Thoracic aorta (tissue), 2 donors: ENCODE results near the gene PTPRE. TPM values are rescaled to one million over a fixed set of nuclear protein-coding genes. Genes with fewer than 3 reads are reported as not detected.

Experiments
- ATAC-seq: fragments of 150-250 bp; one replicate; pipeline ENCODE4 v1.8.0; 2017; ENCODE audit warnings: low read depth; ENCODE audit not compliant: insufficient number of reproducible peaks, low FRiP score
- DNase-seq: peaks from one replicate; pipeline ENCODE4 v3.0.0-alpha.2; 2020; ENCODE audit warnings: low spot score
- H3K27ac ChIP-seq, 2 donors: fragments of 200-600 bp; sonication (generic); 1 replicate in 1 of 2; 2 replicates in 1 of 2; pipeline ENCODE4 v1.5.1; 2016; ENCODE audit warnings: mild to moderate bottlenecking in 2 of 2, moderate library complexity in 2 of 2
- H3K27me3 ChIP-seq: fragments of 200-600 bp; sonication (generic); replicated peaks from 2 replicates; pipeline ENCODE4 v1.6.0; 2016; ENCODE audit warnings: mild to moderate bottlenecking; ENCODE audit not compliant: insufficient read depth
- H3K36me3 ChIP-seq: fragments of 200-600 bp; sonication (generic); one replicate; pipeline ENCODE4 v1.5.1; 2016
- H3K4me1 ChIP-seq, 2 donors: fragments of 200-600 bp; sonication (generic); 1 replicate in 1 of 2; 2 replicates in 1 of 2; pipeline versions ENCODE4 v1.5.1 to v1.6.0; 2016; ENCODE audit warnings: low read depth in 2 of 2, mild to moderate bottlenecking in 1 of 2; ENCODE audit not compliant: control insufficient read depth in 1 of 2
- H3K4me3 ChIP-seq: fragments of 200-600 bp; sonication (generic); 2 replicates; pipeline ENCODE4 v1.5.1; 2016; ENCODE audit warnings: mild to moderate bottlenecking
- H3K9me3 ChIP-seq: fragments of 200-600 bp; sonication (generic); 2 replicates; pipeline ENCODE4 v1.5.1; 2016
- CTCF ChIP-seq: fragments of 200-600 bp; sonication (generic); IDR thresholded peaks from one replicate; pipeline ENCODE4 v1.5.1; 2019; ENCODE audit warnings: antibody characterized with exemption
- total RNA-seq, 2 donors: library from RNA; depleted of rRNA; stranded (reverse); fragments of >200 nt; gene quantifications; one replicate each; pipeline versions ENCODE4 v1.1.0 to v1.2.3, GENCODE V29; 2016

Gene PTPRE
- total RNA-seq, 2 donors from 2014 or later = 41.9 to 45.1 TPM

- Histone ChIP-seq H3K27me3 (no peaks in the 10 kb centered on the region), H3K36me3 (no peaks in the 10 kb centered on the region), H3K4me3 (no peak overlapping the region), H3K4me1 (no peaks in the 10 kb centered on the region), H3K27ac (no peak overlapping the region), H3K9me3 (no peaks in the 10 kb centered on the region)
- TF ChIP-seq CTCF = no peak
- ATAC-seq (no peak), DNase-seq (no peak)
These were observed 47.0 kb downstream of the PTPRE start for GRCh38 chr10:127953876-127954275.

- H3K4me3 ChIP-seq = no peak overlapping the region
- no peak overlapping the region for H3K27ac ChIP-seq
- H3K27me3 ChIP-seq = no peaks in the 10 kb centered on the region
- no peak for TF ChIP-seq CTCF
- ATAC-seq (no peak), DNase-seq (no peak)
- no peaks in the 10 kb centered on the region for H3K4me1 ChIP-seq
- no peaks in the 10 kb centered on the region for H3K9me3 ChIP-seq
- no peaks in the 10 kb centered on the region for H3K36me3 ChIP-seq
These were observed 52.5 kb downstream of the PTPRE start for GRCh38 chr10:127959428-127959827.

GRCh38 chr10:127961071-127961470, 54.2 kb downstream of the PTPRE start:
- Histone ChIP-seq H3K4me3 (no peak overlapping the region), H3K9me3 (no peaks in the 10 kb centered on the region), H3K27me3 (no peaks in the 10 kb centered on the region), H3K36me3 (no peaks in the 10 kb centered on the region), H3K4me1 (no peaks in the 10 kb centered on the region), H3K27ac (no peak overlapping the region)
- no peak for ATAC-seq
- no peak for DNase-seq
- no peak for TF ChIP-seq CTCF

- no peaks in the 10 kb centered on the region for H3K9me3 ChIP-seq
- H3K4me1 ChIP-seq = no peaks in the 10 kb centered on the region
- DNase-seq (no peak), ATAC-seq (no peak)
- no peak overlapping the region for H3K4me3 ChIP-seq
- H3K27me3 ChIP-seq = no peaks in the 10 kb centered on the region
- H3K27ac ChIP-seq = no peak overlapping the region
- TF ChIP-seq CTCF = no peak
- H3K36me3 ChIP-seq = no peaks in the 10 kb centered on the region
These were observed 55.3 kb downstream of the PTPRE start for GRCh38 chr10:127962205-127962604.

- H3K4me1 ChIP-seq = no peaks in the 10 kb centered on the region
- H3K4me3 ChIP-seq = no peak overlapping the region
- DNase-seq (no peak), ATAC-seq (no peak)
- no peaks in the 10 kb centered on the region for H3K36me3 ChIP-seq
- no peak for TF ChIP-seq CTCF
- H3K27ac ChIP-seq = no peak overlapping the region
- no peaks in the 10 kb centered on the region for H3K27me3 ChIP-seq
- no peaks in the 10 kb centered on the region for H3K9me3 ChIP-seq
These were observed 56.2 kb downstream of the PTPRE start for GRCh38 chr10:127963136-127963535.
